Left renal cortex interstitium (tissue), 4 donors: ENCODE data around the gene CCL15. TPM values are rescaled to one million over a fixed set of nuclear protein-coding genes. Genes with fewer than 3 reads are reported as not detected.
"Not testable (repeated sequence)": the region's sequence is repeated elsewhere in the genome, so short reads cannot be mapped to it uniquely, and the experiment has no call there.

ENCODE experiments used
- DNase-seq, 4 donors: peaks; one replicate each; pipeline ENCODE4 v3.0.0-alpha.2; 2013; ENCODE audit warnings: low read depth in 4 of 4, low spot score in 2 of 4, missing footprints in 1 of 4
- polyA plus RNA-seq, 4 donors: library from polyadenylated mRNA; unstranded; fragments of 120-200 nt; gene quantifications; one replicate each; pipeline ENCODE4 v1.2.1, GENCODE V29; 2013; ENCODE audit not compliant: insufficient read length in 4 of 4

CCL15 gene
- polyA plus RNA-seq, 4 donors: 5.9 to 8.2 (median 6.6) TPM

DNA sequence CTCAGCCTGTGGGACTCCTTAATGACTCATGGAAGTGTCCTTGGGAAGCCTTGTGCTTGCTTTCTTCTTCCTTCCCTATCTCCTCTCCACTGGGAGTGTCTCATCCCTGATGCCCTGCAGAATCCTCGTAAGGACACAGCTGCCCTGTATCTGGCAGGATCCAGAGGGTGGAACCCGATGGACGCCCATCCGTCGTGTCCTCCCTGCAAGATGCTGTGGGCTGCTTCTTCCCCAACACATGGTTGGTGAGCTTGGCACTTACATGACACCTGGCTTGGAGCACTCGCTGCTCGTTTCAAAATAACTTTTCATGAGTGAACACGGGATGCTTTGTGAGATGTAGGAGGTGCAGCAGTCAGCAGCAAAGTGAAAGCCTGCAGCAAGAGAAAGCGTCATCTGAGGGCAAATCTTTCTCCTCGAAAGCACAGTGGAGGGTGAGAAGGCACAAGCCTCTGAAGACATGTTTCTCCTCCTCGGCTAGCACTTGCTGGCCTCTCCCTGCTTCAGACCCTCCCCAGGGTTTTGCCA is 3.3 kb downstream of the CCL15 start:
- no peak for DNase-seq

DNA sequence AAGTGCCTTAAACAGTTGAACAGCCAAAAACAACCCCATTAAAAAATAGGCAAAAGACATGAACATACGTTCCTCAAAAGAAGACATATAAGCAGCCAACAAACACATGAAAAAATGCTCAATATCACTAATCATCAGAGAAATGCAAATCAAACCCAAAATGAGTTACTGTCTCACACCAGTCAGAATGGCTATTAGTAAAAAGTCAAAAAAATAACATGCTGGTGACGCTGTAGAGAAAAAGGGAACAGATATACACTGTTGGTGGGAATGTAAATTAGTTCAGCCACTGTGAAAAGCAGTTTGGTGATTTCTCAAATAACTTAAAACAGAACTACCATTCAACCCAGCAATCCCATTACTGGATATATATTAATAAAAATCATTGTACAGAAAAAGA is 6.0 kb downstream of the CCL15 start:
- DNase-seq: not testable (repeated sequence)

DNA sequence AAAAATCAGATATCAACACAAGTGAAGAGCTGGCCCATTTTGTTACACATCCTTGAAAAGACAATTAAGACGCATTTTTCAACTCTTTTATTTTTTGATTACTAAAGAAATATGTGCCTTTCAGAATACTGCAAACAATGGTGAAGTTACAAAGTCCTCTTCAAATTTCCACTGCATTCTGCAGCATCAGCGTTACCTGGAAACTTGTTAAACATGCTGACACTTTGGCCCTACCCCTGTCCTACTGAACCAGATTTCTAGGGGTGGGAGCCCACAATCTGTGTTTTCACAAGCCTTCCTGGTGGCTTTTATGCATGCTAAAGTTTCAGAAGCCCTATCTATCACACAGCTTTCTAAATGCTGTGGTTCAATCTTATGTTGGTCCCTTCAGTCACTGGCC is 10.3 kb downstream of the CCL15 start:
- DNase-seq: no peak

DNA sequence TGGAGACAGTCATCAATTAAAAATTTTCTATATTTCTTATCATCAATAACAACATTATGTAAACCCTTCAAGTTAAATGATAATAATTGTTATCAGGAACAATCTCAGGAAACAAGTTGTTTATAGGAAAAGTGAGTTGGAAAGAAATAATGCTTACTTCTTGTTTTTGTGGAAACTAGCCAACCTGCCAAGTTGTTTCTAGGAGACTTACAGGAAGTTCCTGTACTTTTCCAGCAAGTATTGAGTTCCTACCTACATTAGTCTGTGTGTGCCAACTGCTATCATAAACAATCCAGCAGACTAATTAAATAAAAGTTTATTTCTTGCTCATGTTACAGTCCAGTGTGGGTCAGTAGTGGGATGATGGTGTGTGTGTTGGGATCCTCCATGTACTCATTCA is 13.2 kb downstream of the CCL15 start:
- DNase-seq: no peak

DNA sequence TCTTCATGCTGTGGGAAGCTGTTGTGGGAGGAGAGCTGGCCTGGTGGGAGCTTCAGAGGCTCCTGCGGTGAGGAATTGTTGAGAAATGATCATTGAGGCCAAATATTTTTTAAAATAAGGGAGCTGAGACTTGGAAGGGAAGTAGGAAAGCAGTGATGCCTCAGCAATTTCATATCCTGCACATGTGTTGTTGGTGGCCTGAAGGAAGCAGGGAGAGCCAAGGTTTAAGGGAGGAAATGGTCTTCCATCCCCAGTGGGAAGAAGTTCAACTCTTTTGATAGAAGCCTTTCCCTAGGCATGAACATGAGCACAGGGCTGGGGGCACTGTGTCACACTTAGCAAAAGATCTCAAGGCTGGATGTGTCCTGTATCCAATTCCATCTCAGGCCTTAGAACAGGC is 14.7 kb downstream of the CCL15 start, which contains the start of gene CCL14:
Gene CCL14, minus strand, starts transcription at position 87 of the 400 bp plus-strand sequence. Its CDS starts 80 bp downstream, at position 7.
- no peak for DNase-seq

DNA sequence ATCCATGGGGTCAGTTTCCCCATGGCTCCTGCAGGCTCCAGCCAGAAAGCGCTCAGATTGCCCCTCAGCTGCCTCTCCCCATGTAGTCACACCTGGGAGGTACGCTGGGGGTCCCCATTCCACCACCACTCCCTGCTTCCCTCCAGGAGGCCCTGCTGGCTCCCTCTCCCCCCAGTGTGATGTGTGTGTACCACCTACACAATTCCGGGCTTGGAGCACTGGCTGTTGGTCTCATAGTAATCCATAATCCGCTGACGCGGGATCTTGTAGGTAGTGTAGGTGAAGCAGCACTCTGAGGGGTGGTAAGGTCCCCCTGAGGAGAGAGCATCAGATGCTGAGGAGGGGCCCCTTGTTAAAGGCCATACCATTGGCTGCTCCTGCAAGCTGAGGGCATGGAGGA is 17.2 kb downstream of the CCL15 start:
- no peak for DNase-seq

DNA sequence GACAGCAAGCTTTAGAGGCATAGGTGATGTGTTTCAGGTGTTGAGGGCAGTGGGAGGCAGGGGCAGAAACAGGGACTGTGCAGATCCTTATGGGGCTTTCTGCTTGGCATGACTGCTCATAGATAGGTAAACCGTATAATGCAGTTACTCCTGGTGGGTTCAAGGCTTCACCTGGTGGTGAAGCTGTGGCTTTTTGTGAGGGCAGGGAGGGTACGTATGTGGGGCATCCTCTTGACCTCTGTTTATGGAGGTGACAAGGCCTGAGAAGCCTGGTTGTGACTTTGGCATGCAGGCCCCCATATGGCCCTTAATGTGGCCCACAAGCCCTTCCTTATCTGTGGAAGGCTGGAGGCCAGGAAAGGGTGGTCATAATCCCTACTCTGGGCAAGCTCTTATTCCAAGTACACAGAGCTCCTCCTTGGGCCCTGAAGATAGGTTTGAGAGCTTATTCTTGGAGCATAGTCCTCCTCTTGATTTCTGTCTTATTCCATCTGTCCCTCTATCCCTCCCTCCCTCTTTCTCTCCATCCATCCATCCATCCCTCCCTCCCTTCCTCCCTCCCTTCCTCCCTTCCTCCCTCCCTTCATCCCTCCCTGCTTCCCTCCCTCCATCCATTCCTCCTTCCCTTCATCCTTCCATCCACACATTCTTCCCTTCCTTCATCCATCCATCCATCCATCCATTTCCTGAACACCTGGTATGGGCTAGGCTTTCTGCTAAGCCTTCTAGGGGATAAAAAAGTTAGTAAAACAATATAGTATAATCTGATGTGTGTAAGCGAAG is 18.8 kb downstream of the CCL15 start:
- no peak for DNase-seq

DNA sequence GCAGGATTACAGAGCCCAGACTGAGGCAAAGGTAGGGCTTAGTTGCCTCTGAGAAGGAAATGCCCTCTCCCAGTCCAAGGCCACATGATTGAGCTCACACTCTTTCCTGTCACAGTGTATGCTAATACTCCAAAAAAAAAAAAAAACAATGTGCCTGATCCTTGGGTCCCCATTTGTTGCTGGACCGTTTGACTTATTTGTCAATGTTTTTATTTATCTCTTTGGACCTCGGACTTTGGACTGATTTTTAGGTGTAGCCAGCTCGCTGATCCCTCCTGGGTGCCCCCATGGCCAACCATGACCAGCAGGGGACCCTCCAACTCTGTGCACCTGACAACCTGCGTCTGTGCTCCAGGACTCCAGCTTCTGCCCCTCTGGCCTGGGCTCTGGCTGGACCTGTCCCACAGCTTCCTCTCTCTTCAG is 19.4 kb downstream of the CCL15 start:
- DNase-seq: no peak

DNA sequence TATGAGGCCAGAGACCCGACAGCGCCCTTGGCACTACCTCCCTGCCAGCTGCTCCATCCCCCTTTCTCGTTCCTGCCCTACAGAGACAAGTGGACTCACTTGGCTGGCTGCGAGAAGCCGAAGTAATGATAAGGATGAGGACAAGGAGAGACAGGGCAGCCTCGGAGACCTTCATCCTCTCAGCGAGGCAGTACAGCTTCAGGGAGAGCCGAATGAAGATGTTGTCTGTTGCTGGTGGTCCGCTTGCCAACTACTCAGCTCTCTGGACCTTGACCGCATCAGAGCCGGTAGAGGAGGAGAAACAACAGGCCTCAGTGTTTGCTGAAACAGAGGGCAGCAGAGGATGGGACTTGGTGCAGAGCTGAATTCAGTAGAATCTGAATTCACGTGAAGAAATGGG is 20.1 kb downstream of the CCL15 start, which contains the start of gene CCL16:
Gene CCL16, minus strand, starts transcription at position 252 of the 400 bp plus-strand sequence. Its CDS starts 77 bp downstream, at position 175.
- no peak for DNase-seq

DNA sequence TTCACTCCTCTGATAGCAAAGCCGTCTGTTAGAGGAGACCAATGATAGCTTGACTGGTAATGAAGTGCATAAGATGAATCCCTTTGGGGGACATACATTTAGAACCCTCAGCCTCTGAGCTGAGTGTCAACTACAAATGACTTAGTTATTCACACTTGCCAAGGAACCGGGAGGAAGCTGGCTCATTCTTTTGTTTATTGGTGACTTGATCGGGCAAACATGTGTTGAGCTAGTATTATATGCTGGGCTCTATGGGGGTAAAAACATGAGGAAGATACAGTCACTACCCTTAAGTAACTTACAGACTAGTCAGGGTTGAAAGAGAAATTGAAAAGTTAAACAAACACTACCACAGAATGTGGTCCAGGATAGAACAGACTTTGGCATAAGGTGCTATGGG is 23.0 kb downstream of the CCL15 start:
- DNase-seq: no peak

DNA sequence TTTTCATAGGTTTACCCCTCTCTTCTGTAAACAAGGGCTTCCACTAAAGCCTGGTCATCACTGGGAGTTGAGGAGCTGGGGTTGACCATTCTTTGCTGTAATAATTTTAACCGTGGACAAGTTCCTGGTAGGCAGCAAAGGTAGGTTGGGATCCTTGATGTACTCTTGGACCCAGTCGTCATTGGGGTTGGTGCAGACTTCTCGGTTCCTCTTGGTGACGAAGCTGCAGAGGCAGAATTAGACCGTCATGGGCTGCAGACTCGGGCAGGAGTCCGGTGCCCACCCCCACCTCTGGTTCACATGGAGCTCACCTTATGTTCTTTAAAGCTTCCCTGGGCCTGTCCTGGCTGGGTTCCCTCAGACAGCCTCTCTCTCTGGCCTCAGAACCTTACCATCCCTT is 23.8 kb downstream of the CCL15 start:
- no peak for DNase-seq

DNA sequence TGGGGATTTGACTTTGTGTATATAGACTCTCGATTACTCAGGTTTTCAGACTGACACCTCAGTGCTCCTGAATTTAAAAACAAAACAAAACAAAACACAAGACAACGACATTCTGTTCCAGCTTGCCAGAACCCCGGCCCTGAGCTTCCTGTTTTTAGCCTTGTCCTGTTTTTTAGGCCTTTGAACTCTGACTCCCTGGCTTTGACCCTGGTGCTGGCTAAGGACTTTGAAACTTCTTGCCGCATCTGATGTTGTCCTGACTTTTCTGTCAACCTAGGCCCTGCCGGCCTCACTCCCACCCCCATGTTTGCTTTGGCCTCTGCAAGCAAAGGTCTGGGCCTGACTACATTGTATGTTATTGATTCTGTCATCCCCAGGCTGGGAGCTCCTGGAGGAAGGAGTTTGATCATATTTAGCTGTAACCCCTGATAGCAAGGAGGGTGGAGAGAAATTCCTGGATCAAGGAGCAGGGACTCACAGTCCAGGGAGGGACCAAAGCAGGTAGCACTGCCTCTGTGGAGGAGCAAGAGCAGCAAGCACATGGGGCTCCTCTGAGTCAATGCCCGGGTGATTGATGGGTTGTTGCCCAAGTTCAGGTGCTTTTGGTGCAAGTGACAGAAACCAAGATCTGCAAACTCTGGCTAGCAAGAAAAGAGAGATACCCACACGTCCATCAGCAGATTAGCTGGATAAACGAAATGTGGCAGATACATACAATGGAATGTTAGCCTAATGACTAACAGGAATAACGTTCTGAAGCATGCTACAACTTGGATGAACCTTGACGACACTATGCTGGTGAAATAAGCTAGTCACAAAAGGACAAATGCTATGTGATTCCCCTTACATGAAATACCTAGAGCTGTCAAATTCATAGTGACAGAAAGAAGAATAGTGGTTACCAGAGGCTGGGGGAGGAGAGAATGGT is 27.8 kb downstream of the CCL15 start:
- DNase-seq: no peak

DNA sequence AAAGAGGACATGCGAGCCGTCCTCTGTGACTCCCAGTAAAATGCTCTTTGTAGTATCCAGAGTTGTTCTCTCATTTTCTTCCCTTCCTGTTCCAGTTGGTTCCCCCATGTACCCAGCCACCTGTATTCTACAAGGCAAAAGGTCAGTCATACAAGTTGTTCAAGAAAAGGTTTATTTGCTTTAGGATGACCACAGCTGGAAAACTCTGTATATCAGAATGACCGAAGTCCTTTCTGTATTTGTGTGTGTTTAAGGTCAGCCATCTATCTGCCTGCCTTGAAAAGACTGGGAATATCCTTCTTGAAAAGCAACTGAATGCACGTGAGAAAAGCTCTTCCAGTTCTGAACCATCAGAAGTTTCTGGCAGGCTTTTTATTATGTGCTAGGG is 28.4 kb downstream of the CCL15 start:
- DNase-seq: no peak

DNA sequence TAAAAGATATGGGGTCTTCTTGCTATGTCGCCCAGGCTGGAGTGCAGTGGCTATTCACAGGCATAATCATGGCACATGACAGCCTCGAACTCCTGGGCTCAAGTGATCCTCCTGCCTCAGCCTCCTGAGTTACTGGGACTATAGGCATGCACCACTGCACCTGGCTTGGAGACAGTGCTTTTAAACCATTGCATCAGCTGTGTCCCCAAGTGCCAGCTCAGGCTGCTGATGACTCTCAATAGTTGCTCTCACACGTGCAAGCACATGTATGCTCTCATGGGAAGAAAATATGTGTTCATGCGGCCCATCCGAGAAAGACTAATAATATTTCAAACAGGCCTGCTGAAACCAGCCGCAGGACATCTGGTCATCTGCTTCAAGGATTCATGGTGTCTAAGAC is 28.8 kb downstream of the CCL15 start:
- no peak for DNase-seq

DNA sequence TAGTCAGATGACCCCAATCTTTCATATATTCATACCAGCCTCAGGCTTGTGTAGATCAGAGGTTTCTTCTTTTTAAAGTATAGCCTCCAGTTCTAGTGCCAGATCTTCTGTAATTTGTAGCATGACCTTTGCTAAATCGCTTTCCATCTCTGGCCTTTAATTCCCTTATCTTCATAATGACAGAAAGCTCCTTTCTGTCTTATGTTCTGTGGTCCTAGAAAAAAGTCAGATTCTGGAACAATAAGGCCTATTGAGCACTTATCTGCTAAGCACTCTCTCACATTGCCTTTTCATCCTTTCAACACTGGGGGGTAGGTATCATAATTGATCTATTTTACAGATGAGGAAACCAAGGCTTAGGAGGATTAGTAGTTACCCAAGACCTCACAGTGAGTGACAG is 29.3 kb downstream of the CCL15 start:
- DNase-seq: no peak

DNA sequence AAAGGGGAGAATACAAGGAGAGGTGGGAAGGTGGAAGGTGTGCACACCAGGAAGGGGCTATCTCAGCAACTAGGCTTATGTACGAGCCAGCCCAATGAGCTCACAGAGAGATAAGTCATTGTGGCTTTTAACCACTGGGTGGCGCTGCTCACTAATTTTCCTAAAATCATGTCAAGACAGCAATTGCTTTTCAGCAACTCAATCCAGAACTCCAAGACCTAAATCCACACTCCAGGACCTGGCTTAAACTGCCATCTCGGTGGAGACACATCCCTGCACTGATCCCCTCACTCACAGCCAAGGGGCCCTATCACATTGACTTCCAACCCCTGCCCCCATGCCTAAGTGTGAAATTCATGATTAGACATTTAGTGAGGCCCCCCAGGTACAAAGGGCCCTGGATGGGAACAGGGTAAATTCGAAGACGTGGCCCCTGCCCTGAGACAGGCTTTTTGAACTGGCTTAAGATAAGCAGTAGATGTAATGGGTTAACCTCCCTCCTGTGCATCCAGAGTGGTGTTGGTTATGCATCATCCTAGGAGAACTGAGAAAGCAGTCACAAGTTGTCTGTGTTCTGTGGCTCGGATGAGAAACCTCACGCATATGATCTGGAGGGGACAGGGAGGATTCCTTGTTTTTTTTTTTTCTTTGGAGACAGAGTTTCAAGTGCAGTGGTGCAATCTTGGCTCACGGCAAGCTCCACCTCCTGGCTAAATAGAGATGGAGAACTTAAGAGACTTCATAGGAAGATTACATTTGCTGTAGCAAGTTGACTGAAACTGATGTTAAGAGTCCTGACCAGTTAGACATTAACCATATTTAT is 31.6 kb downstream of the CCL15 start:
- DNase-seq: peak; percentile 56 to 82 (median 64)

DNA sequence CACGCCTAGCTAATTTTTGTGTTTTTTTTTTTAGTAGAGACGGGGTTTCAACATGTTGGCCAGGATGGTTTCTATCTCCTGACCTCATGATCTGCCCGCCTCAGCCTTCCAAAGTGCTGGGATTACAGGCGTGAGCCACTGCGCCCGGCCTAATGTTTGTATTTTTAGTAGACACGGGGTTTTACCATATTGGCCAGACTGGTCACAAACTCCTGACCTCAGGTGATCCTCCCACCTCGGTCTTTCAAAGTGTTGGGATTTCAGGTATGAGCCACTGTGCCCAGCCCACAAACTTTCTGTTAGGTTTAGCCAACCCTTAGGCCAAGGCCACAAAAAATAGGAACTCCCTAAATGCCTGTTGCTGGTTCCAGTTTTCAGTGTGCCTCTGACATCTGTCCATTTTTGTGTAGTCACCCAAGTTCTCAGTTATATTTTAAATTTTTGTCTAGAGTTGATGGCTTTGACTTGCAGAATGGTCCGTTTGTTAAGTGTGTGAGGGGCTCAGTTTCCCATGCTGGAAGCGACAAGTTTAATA is 32.8 kb downstream of the CCL15 start:
- DNase-seq: no peak

DNA sequence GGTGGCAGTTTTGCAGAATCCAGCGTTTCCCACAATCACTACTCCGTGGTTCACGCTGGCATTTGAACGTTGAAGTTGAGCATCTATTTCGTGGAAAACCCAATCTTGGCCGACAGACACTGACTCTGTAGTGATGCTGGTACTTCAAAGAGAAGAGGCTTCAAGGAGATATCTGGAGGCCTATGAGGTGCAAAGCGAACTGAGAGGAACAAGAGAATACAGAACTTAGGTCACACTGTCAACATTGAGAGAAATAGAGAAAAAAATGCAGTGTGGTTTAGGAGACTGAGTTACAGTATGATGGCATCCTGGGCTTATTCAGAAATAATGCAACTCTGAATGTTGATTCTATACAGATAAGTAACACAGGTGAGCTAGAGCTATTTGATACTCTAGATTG is 36.1 kb downstream of the CCL15 start:
- DNase-seq: no peak

DNA sequence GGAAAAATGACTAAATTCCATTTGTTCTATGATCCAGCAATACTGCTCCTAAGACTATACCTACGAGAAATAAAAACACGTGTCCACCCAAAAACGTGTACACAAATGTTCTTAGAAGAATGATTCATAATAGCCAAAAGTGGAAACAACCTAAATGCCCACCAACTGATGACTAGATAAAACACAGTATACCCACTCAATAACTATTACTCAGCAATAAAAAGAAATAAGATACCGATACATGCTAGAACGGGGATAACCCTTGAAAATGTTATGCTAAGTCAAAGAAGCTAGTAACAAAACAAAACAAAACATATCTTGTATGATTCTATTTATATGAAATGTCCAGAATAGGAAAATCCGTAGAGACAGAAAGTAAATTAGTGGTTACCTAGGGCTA is 37.7 kb downstream of the CCL15 start:
- DNase-seq: no peak

DNA sequence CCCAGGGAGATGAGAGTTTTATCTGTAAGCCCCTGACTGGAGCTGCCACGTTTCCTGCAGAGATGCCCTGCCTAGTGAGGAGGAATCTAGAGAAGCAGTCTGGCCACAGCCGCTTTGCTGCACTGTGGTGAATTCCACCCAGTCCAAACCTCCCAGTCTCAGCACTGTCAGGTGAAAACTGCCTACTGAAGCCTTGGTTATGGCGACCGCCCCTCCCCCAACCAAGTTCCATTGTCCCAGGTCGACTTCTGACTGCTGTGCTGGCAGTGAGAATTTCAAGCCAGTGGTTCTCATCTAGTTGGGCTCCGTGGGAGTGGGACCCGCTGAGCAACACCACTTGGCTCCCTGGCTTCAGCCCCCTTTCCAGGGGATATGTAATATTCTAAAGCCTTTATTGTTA is 47.6 kb downstream of the CCL15 start:
- no peak for DNase-seq
